ENCODE results near the gene CLCN7. TPM values are rescaled to one million over a fixed set of nuclear protein-coding genes. Genes with fewer than 3 reads are reported as not detected.

Gene CLCN7
- total and polyA plus RNA-seq, 2 of the 8 experiments (the other 6 are each of a cell fraction or from before 2014, with no cell fraction given), result 38.6 to 81.5 TPM

DNA sequence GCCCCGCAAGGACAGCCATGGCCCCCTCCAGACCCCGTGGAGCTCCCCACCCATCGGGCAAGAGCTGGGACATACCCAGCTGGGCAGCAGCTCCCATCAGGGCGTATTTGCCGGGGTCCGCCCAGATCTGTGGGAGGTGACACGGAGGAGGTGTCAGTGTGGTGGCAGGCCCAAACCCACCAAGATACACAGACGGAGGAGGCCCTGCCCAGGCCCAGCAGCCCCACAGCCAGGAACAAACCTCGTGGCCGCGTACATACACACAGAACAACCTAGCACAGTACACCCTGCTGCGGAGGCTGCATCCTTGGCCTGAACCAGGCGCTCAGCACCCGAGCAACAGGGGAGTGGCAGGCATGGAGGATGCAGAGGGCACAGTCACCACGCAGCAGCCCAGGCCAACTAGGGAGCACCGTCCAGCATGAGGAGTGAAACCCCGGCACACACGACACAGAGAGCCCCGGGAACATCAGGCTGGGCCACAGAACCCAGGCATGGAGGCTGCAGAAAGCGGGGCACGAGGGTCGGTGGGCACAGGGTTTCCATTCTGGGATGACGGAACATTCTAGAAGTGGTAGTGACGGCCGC lies 25.5 kb downstream of the CLCN7 start:
- Histone ChIP-seq H3K4me2 (ENCODE audit: insufficient read depth in 1 of 2, low read depth in 2 of 2, low read length in 2 of 2) (no peak overlapping the region), H3K79me1 (ENCODE audit: low read depth, low read length) (no peaks in the 10 kb centered on the region), H3K9me3 (ENCODE audit: insufficient read depth in 2 of 2, low read depth in 1 of 2, low read length in 1 of 2) (no peaks in the 10 kb centered on the region), H3K4me3 (ENCODE audit: extremely low read depth in 1 of 4, insufficient read depth in 2 of 4, low read depth in 3 of 4, low read length in 4 of 4) (no peak overlapping the region), H2AK5ac (ENCODE audit: low read depth, low read length) (no peak overlapping the region), H3K18ac (ENCODE audit: extremely low read depth, low read length) (no peak overlapping the region), H4K5ac (ENCODE audit: insufficient read length, low read depth, low read length) (no peak overlapping the region), H3K23ac (ENCODE audit: insufficient read length) (no peak overlapping the region), H3K36me3 (ENCODE audit: control insufficient read depth in 2 of 4, insufficient read depth in 4 of 4, low read length in 3 of 4) (peaks cover 0 to 35% (median 11%) of the 10 kb centered on the region in 4 experiments; a peak in 4 of 8 replicates), H2AFZ (ENCODE audit: low read length) (no peak overlapping the region), H2BK15ac (ENCODE audit: low read length) (no peak overlapping the region), H3K23me2 (ENCODE audit: low read depth, low read length) (no peaks in the 10 kb centered on the region), H4K91ac (replicated peaks; ENCODE audit: insufficient read length, low read length) (no peak overlapping the region), H4K20me1 (replicated peaks in 1 of 2; ENCODE audit: control insufficient read depth in 1 of 2, insufficient read depth in 2 of 2, low read length in 2 of 2) (peaks cover 2 to 14% of the 10 kb centered on the region in 2 experiments), H3K14ac (ENCODE audit: insufficient read length) (no peak overlapping the region), H2BK5ac (ENCODE audit: low read depth, low read length) (no peak overlapping the region), H3K4ac (replicated peaks; ENCODE audit: insufficient read length, low read depth, low read length) (no peak overlapping the region), H2BK20ac (ENCODE audit: low read length) (no peak overlapping the region), H3K4me1 (replicated peaks in 1 of 4; ENCODE audit: control insufficient read depth in 3 of 4, insufficient read depth in 4 of 4, low read length in 3 of 4) (no peaks in the 10 kb centered on the region), H3K27ac (ENCODE audit: low read depth, low read length) (no peak overlapping the region), H2BK12ac (ENCODE audit: low read depth, low read length) (no peak overlapping the region), H4K8ac (ENCODE audit: extremely low read depth, insufficient read depth, low read length) (peak overlapping the region; percentile 45), H3K9ac (replicated peaks in 1 of 4; ENCODE audit: extremely low read depth in 1 of 4, low read depth in 3 of 4, low read length in 3 of 4) (no peak overlapping the region), H3K27me3 (replicated peaks in 1 of 4; ENCODE audit: control insufficient read depth in 3 of 4, extremely low read depth in 1 of 4, insufficient read depth in 3 of 4, low read length in 3 of 4) (no peaks in the 10 kb centered on the region), H3K79me2 (ENCODE audit: control insufficient read depth in 1 of 2, insufficient read depth in 2 of 2, low read length in 2 of 2) (no peaks in the 10 kb centered on the region), H2BK120ac (replicated peaks; ENCODE audit: low read depth, low read length) (no peak overlapping the region), H3K56ac (replicated peaks; ENCODE audit: insufficient read length, low read depth, low read length) (no peak overlapping the region)
- FAIRE-seq, result no peak
- CTCF ChIA-PET (ENCODE audit: partially characterized antibody), result interaction anchor here (0.6 to 2.5 kb wide), 3 partner anchors 14 to 429 kb away, joined by 3 to 8 read pairs (median 6); no protein-coding TSS in a partner anchor
- no peak for TF ChIP-seq SIN3A (conservative IDR thresholded peaks at IDR 0.05 in 1 of 2, IDR thresholded peaks at IDR 0.05 in 1 of 2; ENCODE audit: low read depth in 1 of 2, low read length in 2 of 2)
- no peak for TF ChIP-seq RBBP5 (IDR thresholded peaks at IDR 0.05; ENCODE audit: borderline replicate concordance, low read depth, low read length)
- TF ChIP-seq ATF3 (IDR thresholded peaks at IDR 0.05; ENCODE audit: insufficient read depth, low read depth, low read length), result no peak
- TF ChIP-seq SP1 (IDR thresholded peaks at IDR 0.05; ENCODE audit: low read depth, low read length), result no peak
- TF ChIP-seq CREB1 (IDR thresholded peaks at IDR 0.05), result no peak
- TF ChIP-seq RFX5 (IDR thresholded peaks at IDR 0.05; ENCODE audit: borderline replicate concordance, low read depth, low read length), result no peak
- no peak for TF ChIP-seq SP2 (IDR thresholded peaks at IDR 0.05; ENCODE audit: low read length)
- no peak for TF ChIP-seq FOSL1 (IDR thresholded peaks at IDR 0.05; ENCODE audit: insufficient read depth, low read depth, low read length)
- TF ChIP-seq, protein P1, sequence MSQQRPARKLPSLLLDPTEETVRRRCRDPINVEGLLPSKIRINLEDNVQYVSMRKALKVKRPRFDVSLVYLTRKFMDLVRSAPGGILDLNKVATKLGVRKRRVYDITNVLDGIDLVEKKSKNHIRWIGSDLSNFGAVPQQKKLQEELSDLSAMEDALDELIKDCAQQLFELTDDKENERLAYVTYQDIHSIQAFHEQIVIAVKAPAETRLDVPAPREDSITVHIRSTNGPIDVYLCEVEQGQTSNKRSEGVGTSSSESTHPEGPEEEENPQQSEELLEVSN (IDR thresholded peaks at IDR 0.05), result no peak
- DNase-seq (ENCODE audit: low read depth in 1 of 2, low spot score in 2 of 2), result no peak
- POLR2A ChIA-PET (ENCODE audit: partially characterized antibody), result interaction anchor here (0.8 kb wide), 1 partner anchor 14 kb away, joined by 3 read pairs; no protein-coding TSS in a partner anchor
- 91% methylated on average over 24 of the region's 25 CpGs; no CpG with 5 or more reads in 1 of the 2 experiments for WGBS, 2 experiments (ENCODE audit: extremely low coverage in 1 of 2, insufficient coverage in 1 of 2, insufficient read length in 1 of 2, insufficient replicate concordance in 2 of 2, low coverage in 1 of 2, low lambda C conversion rate in 2 of 2, missing lambda C conversion rate in 1 of 2)
